Effector CD4-positive, alpha-beta T cell (primary cell): ENCODE data around the gene COTL1.
A peak's percentile ranks its signal among the peaks of the same experiment; 100 is the strongest.

Experiments
- DNase-seq: peaks from one replicate; pipeline ENCODE4 v3.0.0-alpha.2; 2020
- total RNA-seq: gene quantifications from one replicate; lab custom pipeline; 2026; lab: John Stamatoyannopoulos, UW

Gene COTL1, protein sequence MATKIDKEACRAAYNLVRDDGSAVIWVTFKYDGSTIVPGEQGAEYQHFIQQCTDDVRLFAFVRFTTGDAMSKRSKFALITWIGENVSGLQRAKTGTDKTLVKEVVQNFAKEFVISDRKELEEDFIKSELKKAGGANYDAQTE
- total RNA-seq: 185 reads per million, percentile 91 among the genes with 10 or more reads in this experiment

DNA sequence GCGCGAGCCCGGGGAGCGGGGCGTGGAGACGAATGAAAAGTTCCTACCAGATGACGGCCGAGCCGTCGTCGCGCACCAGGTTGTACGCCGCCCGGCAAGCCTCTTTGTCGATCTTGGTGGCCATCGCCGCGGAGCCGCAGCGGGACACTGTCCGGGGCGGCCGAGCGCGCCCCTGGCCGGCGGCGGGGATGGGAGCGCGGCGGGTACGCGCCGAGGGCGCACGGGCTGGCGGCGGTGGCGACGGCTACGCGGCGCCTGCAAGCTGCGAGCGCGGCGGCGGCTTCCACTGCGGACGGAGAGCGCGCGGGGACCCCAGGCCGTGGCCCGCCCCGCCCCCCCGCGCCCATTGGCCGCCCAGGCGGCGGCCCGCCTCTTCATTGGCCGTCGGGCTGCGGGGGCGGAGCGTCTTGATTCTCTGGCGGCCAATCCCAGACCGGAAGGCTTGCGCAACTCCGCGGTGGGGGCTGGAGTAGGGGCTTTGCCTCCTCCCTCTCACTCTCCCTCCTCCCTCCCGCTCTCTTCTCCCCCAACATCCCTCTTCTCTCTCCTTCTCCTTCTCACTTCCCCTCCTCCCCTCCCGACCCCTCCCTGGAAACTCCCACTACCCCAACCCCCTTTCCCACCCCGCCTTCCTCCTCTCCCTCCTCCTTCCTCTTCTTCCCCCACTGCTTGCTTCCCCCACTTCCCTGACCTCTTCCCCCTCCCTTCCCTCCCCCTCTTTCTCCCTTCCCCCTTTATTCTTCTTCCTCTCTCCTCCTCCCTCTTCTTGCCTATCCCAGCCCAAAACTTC is at the start of gene COTL1:
COTL1 (minus strand) TSS at position 288 of the 790 bp plus-strand sequence; CDS start at position 124, 164 bp downstream.
- peak; percentile 91 for DNase-seq

DNA sequence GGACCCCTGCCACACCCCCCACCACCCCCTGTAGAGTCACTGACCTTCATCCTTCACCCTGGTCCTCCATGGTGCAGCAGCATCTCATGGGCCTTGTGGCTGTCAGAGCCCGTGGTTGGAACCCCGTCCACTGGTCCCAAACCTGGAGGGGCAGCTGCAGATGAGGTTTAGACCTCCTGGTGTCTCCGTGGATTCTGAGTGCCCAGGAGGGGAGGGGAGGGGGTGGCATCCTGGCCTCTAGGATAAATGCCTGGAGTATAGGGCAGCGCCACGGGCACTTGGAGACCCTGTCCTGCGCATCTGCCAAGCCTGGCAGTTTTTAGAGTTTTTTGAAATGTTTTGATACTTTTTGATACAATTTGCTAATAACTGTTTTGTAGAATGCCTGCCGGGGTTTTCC is 48.0 kb upstream of the COTL1 start:
- DNase-seq: no peak

DNA sequence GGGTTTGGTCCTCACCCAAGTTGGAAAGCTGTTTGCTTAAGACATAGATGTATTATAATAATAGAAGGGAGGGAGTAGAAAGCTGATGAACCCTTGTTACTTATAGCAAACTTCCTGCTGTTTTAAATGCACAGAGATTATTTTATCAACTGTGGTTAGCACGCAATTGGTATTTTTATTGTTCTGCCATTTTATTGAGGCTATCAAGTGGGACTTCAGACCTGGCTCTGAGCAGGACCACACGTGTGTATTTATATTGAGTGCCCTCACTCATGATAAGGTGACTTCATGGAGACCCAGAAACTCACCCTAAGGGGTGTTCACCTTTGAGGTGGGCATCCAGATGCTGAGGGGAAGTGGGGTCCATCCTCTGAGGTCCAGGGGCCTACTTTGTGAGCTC is 47.5 kb upstream of the COTL1 start:
- DNase-seq: no peak

DNA sequence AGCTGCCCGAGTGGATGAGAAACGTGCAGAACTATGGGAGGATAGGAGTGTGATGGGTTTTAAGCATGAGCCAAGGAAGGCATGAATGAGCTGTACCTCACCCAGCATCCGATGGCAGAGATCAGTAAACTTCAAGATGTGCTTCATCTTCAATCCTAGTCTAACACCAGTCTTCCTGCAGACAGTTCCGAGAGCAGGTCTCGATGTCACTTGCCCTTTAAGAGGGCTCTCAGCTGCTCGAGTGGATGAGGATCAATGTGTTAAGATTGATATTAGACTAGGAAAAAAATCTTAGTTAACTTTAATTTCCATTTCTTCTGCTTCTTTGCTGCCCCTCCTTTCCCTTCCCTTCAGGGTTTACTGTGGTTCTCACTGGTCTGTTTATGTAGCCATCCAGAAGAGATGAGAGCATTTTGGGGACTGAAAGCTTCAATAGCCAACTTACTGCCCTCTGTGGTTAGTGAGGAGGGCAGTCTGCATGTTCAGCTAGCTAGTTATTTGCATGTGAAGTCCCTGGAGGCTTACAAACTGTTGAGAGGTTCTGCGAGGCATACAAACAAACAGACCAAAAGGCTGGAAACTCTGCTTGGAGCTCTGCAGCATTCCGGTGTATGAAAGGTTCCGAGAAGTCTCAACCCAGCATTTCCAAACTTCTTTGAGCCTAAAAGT is 45.7 kb upstream of the COTL1 start:
- DNase-seq: no peak

DNA sequence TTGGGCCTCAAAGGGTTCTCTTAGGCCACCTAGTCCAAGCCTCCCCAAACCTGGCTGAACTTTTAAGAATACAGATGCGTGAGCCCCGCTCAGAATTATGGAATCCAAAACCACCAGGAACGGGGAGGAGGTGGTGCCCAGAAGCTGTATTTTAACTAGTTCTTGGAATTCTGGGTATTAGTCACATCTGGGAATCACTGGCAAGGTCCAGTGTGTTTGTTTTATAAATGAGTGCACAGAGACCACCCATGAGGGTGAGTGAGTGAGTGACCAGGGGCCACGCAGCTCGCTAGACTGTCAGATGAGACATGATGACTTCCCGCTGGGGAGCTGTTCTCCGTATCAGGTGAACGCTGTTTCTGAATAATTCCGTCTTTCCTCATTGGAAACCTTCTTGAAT is 44.6 kb upstream of the COTL1 start:
- no peak for DNase-seq

DNA sequence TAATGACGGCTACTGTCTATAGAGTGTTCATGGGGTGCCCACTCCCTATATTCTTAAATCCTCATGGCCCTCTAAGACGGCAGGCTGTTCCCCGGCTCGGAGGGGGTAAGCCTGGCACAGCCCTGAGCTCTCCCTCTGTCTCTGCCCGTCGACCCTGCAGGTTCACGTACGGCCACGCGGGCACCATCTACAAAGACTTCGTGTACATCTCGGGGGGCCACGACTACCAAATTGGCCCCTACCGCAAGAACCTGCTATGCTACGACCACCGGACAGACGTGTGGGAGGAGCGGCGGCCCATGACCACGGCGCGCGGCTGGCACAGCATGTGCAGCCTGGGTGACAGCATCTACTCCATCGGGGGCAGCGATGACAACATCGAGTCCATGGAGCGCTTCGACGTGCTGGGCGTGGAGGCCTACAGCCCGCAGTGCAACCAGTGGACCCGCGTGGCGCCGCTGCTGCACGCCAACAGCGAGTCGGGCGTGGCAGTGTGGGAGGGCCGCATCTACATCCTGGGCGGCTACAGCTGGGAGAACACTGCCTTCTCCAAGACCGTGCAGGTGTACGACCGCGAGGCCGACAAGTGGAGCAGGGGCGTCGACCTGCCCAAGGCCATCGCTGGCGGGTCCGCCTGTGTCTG is 43.7 kb upstream of the COTL1 start:
- no peak for DNase-seq

DNA sequence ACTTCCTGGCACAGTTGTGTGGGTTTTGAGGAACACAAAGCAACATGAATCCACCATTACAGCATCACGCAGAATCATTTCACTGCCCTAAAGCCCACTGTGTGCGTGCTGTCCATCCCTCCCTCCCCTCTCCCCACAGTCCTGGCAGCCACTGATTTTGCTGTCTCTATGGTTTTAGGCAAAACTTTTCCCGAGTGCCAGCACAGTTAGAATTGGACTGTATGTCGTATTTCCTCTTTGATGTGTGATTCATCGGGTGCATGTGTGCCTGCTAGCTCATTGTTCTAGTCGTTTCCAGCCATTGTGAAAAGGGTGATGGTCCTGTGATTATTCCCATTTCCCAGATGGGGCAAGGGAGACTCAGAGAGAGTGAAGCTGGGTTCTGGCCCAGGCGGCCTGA is 43.1 kb upstream of the COTL1 start:
- no peak for DNase-seq

DNA sequence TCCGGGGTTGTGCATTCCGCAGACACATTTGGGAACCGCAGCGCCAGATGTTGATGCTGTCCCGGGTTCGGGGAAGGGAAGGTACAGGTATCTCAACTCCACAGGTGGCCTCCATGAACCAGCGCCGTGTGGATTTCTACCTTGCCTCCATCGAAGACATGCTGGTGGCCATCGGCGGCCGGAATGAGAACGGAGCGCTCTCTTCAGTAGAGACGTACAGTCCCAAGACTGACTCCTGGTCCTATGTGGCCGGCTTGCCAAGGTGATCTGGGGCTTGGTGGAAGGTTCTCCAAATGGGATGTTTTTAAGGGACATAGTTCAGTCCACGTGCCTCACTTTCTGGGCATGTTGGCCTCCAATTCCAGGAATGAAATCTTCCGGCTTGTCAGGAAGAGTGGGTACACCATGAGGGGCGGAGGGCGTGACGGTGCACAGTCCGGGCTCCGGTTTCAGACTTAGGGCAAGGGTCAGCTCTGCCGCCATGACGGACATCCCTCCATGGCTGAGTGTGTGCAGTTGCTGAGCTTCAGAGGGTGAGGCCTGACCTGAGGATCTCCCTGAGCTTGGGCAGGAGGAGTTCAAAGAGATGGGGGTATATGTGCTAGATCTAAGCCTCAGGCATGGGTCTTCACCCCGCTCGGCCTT is 41.9 kb upstream of the COTL1 start:
- DNase-seq: no peak

DNA sequence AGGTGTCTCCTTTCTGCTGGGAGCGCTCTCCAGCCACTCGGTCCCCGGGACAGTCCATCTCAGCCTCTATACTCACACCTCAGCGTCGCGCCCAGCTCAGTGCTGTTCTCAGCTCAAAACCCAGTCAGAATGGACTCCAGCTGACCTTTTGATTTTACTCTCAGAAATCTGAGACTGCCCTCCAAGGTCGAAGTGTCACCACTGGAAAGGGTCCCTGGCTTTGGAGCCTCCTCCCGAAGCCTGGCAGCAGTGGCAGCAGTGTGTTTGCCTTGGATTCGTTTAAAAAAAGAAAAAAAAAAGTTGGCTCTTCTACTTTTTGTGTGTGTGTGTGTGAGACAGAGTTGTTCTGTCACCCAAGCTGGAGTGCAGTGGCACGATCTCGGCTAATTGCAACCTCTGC is 40.8 kb upstream of the COTL1 start:
- no peak for DNase-seq

DNA sequence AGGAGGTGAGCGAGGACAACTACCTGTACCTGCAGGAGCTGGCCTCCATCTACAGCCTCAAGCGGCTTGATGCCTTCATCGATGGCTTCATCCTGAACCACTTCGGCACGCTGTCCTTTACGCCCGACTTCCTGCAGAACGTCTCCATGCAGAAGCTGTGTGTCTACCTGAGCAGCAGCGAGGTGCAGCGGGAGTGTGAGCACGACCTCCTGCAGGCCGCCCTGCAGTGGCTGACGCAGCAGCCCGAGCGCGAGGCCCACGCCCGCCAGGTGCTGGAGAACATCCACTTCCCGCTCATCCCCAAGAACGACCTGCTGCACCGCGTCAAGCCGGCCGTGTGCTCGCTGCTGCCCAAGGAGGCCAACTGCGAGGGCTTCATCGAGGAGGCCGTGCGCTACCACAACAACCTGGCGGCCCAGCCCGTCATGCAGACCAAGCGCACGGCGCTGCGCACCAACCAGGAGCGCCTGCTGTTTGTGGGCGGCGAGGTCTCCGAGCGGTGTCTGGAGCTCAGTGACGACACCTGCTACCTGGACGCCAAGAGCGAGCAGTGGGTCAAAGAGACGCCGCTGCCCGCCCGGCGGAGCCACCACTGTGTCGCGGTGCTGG is 39.5 kb upstream of the COTL1 start:
- DNase-seq: no peak

DNA sequence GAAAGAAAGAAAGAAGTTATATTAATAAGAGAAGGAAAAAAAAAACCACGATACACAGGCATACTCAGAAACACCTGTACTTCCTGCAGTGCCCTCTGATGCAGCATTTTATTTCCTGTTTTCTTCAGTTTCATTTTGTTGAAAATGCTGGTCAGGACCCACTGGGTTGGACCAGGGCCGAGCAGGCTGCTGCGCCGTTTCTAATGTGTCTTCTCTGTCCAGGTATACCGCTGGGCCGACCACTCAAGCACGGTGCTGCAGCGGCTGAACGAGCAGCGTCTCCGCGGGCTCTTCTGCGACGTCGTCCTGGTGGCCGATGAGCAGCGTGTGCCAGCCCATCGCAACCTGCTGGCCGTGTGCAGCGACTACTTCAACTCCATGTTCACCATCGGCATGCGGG is 38.8 kb upstream of the COTL1 start:
- no peak for DNase-seq

DNA sequence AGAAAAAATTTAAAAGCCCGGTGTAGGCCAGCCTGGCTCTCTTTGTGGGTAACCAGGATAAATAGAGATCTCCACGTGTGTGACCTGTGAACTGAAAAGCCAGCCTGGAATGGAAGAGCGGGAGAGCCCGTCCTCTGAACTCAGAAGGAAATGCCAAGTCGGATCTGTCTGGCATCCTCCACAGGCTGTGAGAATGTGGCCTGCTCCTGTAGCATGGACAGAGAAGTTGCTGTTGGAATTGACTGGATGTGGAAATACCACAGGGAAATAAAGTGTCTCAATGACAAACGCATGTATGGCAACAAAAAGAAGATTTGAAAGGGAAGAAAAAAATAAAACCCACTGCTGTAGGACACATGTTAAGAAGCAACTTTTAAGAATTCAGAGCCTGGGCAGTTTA is 37.1 kb upstream of the COTL1 start:
- DNase-seq: no peak

DNA sequence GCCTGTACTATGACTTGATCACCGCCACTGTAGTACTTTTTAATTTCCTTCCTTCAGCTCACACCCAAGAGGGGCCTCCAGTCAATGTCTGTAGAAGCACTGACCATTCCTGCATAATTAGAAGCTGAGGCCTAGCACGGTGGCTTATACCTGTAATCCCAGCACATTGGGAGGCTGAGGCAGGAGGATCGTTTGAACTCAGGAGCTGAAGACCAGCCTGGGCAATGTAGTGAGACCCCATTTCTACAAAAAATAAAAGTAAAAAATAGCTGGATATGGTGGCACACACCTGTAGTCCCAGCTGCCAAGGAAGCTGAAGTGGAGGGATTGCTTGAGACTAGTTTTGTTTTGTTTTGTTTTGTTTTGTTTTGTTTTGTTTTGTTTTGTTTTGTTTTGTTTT is 36.4 kb upstream of the COTL1 start:
- DNase-seq: no peak

DNA sequence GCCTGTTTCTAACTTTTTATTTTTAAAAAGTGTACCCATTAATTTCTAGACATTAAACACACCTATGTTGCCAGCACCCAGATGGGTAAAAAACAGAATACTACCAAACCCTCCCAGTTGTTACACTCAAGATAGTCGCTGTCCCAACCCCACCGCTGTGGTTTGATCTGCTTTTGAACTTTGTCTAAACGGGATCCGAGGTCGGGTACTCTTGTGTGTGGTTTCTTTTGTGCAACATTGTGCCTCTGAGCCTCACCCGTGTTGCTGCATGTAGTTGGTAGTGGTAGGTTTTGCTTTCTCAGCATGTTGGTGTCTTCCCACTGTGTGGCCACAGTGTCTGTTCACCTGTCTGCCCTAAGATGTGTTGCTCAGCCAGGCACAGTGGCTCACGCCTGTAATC is 34.7 kb upstream of the COTL1 start:
- no peak for DNase-seq

DNA sequence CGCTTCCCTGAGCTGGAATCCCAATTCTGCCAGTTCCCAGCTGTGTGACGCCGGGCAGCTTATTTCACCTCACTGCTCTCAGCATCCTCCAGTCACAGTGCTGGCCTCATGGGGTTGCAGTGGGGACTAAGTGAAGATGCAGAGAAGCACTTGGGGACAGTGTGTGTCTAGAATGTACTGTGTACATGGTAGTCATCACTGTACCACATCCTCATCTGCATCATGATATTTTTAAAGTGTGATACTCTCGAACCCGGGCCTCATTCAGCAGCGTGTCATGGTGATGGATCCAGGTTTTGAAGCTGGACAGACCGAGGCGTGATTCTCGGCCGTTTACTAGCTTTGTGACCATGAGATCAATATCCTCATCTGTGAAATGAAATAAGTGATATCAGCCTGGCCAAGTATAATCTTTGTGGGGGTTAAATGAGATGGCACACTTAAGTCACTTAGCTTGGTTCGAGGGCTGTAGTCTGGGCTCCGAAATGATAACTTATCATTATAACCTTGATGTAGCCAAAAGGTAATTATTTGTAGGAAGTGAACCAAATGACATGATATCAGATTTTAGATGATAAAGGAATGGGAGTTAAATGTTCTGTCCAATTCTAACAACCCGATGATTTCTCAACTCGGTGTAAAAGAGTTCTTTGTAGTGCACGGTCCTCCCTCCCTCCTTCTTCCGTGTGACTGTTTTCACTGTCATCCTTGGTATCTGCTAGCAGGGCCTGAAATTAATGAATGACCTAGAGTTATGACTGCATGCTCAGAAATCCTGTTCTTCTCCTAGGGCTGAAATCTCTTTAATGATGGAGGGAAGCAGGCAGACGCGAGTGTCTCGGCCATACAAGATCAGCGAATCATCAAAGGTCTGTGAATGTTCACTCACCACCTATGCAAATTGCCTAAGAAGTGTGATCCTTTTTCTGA is 32.4 kb upstream of the COTL1 start:
- no peak for DNase-seq

DNA sequence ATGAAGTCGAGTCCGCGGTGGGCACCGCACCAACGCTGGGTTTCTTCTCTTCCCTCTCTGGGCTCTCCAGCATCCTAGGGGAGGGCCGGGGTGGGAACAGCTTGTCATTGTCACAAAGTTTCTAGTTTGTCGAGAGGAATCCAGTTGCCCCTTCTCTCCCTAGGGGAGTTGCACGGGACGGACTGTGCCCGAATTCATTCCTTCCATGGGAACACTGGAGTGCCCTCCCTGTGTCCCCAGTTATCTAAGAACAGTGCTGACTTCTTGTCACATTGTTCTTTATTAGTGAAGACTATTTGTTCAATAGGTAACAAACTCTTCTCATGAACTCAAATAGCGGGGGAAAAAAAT is 31.6 kb upstream of the COTL1 start:
- DNase-seq: no peak

DNA sequence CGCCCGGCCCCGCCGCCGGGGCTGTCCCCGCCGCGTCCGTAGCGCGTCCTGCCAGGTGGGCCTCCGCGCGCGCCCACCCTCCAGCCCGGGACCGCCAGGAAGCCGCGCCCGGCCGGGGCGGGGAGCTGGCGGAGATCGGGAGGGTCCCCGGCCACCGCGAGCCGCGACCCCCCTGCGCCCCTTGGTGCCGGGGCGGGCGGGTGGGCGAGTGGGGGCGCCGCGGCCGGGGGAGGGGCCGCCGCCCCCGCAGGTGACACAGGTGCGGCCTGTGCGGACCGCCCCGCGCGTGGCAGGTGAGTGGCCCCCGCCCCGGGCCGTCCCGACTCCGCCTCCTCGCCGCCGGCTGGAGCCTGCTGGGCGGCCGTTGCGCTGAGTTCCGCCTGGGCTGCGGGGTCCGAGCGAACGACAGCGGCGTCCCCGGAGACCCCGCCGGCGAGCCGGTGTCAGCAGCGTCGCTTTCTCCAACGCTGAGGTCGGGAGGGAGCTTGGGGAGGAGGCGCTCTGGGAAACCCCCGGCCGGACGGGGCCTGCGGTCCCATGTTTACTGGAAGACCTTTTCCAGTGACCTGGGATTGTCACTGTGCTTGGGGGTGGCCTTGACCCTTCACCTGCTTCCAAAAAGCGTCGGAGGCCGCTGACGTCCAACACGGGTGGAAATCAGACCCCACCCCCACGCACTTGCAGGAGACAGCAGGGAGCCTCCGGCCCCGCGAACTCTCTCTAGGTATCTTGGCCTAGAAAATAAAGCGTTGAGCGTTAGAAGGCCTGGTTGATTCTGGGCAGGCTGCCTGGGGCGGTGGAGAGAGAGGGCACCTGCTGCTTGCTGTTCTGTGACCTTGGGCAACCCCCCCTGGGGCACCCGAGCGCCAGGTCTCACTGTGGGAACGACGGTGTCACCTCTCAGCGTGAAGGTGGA is 31.0 kb upstream of the COTL1 start:
- peak; percentile 23 for DNase-seq

DNA sequence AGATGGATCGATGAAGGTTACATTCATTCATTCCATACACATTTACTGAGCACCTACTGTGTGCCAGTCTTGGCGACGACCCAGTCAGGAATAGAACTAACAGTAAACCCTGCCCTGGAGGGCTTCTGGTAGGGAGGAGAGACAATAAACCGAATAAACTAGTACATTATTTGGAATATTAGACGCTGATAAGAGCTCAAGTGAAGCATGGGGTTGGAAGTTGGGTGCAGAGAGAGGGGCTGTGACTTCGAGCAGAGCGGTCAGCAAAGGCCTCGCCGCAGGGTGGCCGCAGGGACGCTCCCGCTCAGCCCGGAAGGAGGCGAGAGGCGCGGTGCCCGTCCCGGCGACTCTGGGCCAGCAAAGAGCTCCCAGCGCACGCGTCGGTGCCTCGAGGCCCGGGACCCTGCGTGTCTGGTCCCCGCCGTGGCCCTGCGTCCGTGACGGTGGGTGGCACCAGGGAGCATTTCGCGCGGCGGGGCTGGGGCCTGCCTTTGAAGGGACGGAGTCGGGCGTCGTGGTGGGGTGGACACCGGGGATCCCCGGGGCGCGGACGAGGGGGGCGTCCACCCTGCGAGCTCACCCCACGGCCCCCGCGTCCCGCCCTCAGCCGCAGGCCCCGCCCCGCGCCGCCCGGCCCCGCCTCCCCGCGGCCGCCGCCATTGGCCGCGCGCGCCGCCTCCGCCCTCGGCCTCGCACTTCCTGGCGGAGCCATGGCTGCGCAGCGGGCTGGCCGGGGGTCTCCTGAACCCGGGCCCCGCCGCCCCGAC is 30.1 kb upstream of the COTL1 start, which contains the start of gene KLHL36:
KLHL36 (plus strand) TSS at position 684 of the 767 bp plus-strand sequence. CDS start 2,357 bp downstream, outside the sequence.
- peak; percentile 58 for DNase-seq

DNA sequence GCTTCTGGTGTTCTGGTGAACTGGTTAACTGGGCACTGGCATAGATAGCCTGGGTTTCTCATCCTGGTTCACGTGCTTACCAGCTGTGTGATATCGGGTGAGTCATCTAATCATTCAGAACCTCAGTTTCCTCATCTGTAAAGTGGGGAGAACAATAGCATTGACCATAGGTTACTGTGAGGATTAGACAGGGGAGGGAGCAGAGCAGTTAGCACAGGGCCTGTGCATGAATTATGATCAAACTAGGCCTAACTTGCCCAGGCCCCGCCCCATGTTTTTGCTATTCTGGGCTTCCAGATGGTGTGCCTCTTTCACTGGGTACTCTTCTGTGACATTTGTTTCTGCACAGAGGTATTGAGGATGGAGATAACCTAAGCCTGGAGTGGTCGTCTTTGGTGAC is 25.8 kb upstream of the COTL1 start:
- DNase-seq: no peak
